GM12874 (cell line): ENCODE measurements around the gene PPM1A.

Experiments
- CTCF ChIP-seq: IDR thresholded peaks from 2 replicates; pipeline ENCODE4 v1.5.1; 2011; ENCODE audit warnings: low read depth, mild to moderate bottlenecking, control low read depth, low read length, moderate library complexity; ENCODE audit not compliant: insufficient read depth

PPM1A gene

GRCh38 chr14:60300019-60300418 lies 51.0 kb downstream of the PPM1A start:
- no peak for TF ChIP-seq CTCF

- TF ChIP-seq CTCF, result no peak
Measured at GRCh38 chr14:60301685-60302084, 52.7 kb downstream of the PPM1A start.

GRCh38 chr14:60302663-60303062 lies 53.6 kb downstream of the PPM1A start:
- no peak for TF ChIP-seq CTCF

- TF ChIP-seq CTCF, result no peak
Measured at GRCh38 chr14:60303745-60304144, 54.7 kb downstream of the PPM1A start.

- TF ChIP-seq CTCF, result no peak
Measured at GRCh38 chr14:60304509-60304908, 55.5 kb downstream of the PPM1A start.

GRCh38 chr14:60309867-60310552 lies 61.0 kb downstream of the PPM1A start:
- no peak for TF ChIP-seq CTCF

GRCh38 chr14:60311417-60311816 lies 62.4 kb downstream of the PPM1A start:
- no peak for TF ChIP-seq CTCF
